Erythroblast (primary cell): ENCODE results near the gene UBE2B.

Experiments used
- GATA1 ChIP-seq: IDR thresholded peaks from 2 replicates; pipeline ENCODE4 v1.6.1; 2011; ENCODE audit warnings: low read depth, mild to moderate bottlenecking, control low read depth, low read length, moderate library complexity
- POLR2A ChIP-seq: IDR thresholded peaks from 2 replicates; pipeline ENCODE4 v1.6.1; 2011; ENCODE audit warnings: mild to moderate bottlenecking, low read length

DNA sequence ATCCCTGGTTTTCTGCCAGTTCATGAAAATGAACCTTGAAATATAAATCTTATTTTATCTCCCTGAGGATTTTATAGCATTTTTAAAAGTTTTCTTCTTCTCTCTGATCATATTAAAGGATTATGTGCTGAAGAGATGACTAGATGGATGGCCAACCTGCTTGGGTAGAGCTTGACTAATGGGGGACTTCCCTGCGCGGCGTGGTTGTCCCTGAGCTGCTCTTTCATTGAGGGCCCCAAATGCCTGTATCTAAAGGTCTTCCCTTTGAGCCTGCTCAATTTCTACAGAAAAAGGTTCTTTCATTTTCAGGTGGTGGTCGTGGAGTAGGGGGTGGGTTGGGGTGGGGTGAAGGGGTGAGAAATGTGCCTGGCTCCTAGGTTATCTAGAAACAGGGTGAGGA, 60.8 kb downstream of the UBE2B start:
- TF ChIP-seq POLR2A (no peak), GATA1 (no peak)
